Upper lobe of left lung (tissue), 4 donors: ENCODE data around the gene KIRREL1.

ENCODE experiments used
- CTCF ChIP-seq, 6 experiments: fragments of 450-650 bp in 4 of 6; fragments of 200-600 bp in 2 of 6; sonication (generic) in 2 of 6; IDR thresholded peaks; one replicate each; pipeline ENCODE4 v1.5.1; 2016 to 2019; ENCODE audit warnings: antibody characterized with exemption in 6 of 6
- POLR2A ChIP-seq, 4 donors: fragments of 450-650 bp; IDR thresholded peaks; one replicate each; pipeline ENCODE4 v1.5.1; 2016 to 2017; ENCODE audit warnings: antibody characterized with exemption in 4 of 4, mild to moderate bottlenecking in 2 of 4
- POLR2AphosphoS5 ChIP-seq, 2 donors: sonication (generic); formaldehyde crosslinking; IDR thresholded peaks; one replicate each; pipeline ENCODE4 v1.5.1; 2017; ENCODE audit warnings: antibody characterized with exemption in 2 of 2

- TF ChIP-seq POLR2A (IDR thresholded peaks at IDR 0.05) (no peak), CTCF (IDR thresholded peaks at IDR 0.05) (peak in 5 of 6 experiments; percentile 34 to 46 (median 39)), POLR2AphosphoS5 (IDR thresholded peaks at IDR 0.05) (no peak)
Measured at GRCh38 chr1:158121604-158122254, 128.3 kb downstream of the KIRREL1 start.
